Measurements from ENCODE around the gene ZNF557.

ZNF557 gene

DNA sequence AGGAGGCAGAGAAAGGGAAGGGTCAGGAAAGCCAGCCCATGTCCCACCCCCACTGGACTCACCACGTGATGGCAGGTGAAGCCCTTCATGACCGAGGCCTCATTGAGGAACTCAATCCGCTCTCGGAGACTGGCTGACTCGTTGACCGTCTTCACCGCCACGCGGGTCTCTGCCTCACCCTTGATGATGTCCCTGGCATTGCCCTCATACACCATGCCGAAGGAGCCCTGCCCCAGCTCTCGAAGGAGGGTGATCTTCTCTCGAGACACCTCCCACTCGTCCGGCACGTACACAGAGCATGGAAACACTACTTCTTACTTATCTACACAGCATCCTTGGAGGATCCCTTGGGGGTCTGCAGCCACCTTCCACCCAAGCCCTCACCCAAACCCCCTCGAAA lies 55.7 kb downstream of the ZNF557 start:
- DNase-seq (ENCODE audit: low spot score): no peak

DNA sequence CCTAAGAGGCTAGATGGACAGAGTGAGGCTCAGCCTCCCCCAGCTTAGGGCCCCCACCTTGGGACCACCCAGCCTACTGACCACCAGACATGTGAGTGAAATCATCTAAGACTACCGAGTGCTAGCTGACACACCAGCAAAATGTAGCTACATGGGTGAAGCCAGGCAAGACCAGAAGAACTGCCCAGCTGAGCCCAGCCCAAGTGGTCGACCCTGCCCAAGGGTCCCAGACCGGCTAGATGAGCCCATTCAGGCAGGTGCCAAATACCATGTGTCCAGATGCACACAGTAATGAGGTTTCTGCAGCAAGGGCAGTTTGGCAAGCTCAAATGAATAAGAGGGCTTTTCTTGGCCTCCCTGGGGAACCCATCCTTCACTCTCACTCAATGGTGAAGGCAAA lies 56.6 kb downstream of the ZNF557 start:
- DNase-seq (ENCODE audit: low spot score): no peak

DNA sequence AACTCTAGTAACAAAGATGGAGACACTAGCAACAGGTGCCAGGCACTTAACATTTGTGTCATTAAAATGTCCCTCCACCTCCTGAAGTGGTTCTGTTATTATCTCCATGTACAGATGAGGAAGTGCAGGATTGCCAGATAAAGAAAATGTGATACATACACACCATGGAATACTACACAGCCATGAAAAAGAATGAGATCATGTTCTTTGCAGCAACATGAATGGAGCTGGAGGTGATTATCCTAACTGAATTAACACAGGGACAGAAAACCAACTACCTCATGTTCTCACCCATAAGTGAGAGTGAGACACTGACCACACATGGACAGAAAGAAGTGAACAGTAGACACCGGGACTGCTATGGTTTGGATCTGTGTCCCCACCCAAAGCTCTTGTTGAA lies 60.5 kb downstream of the ZNF557 start:
- no peak for DNase-seq (ENCODE audit: low spot score)

GRCh38 chr19:7132054-7132453 lies 62.6 kb downstream of the ZNF557 start:
- no peak for DNase-seq (ENCODE audit: low spot score)

GRCh38 chr19:7137120-7137519 lies 67.6 kb downstream of the ZNF557 start:
- no peak for DNase-seq (ENCODE audit: low spot score)
